Right ventricle myocardium inferior (tissue), 1 donor: ENCODE data around the gene BST2. TPM values are rescaled to one million over a fixed set of nuclear protein-coding genes. Genes with fewer than 3 reads are reported as not detected.
"Not testable (repeated sequence)": the region's sequence is repeated elsewhere in the genome, so short reads cannot be mapped to it uniquely, and the experiment has no call there.

ENCODE experiments used
- ATAC-seq: fragments of 200-7000 bp; cut with Tn5 transposase; one replicate; pipeline ENCODE4 v1.9.1; 2020; ENCODE audit warnings: mild to moderate bottlenecking, moderate library complexity
- DNase-seq: peaks from one replicate; pipeline ENCODE4 v3.0.0; 2021; ENCODE audit errors: missing footprints
- intact Hi-C: fragments of 100-400 bp; cut with DNase I; formaldehyde crosslinking; loops from one replicate; pipeline ENCODE4 v1.11.0; 2022
- total RNA-seq: library from RNA; stranded (reverse); fragmentation: NEBNext Ultra II Directional; extraction: Animal tissue kit (Norgen Biotek cat#: 25700); gene quantifications from one replicate; pipeline ENCODE4 v1.2.1, GENCODE V29; 2021
- donor health status: DM: no; HTN: yes; CAD: no; lungs with severe emphysema.

BST2 gene
- total RNA-seq, 1 donor from 2014 or later, result 54.5 TPM

- no peak for DNase-seq
- ATAC-seq, result no peak
- intact Hi-C loops, result loop anchor here (5.0 kb wide), 1 partner anchor 101 kb away; no protein-coding TSS in a partner anchor
These were observed 12.4 kb downstream of the BST2 start for GRCh38 chr19:17393002-17393401.

- intact Hi-C loops, result loop anchor here (5.0 kb wide), 1 partner anchor 99 kb away; no protein-coding TSS in a partner anchor
- ATAC-seq, result peak; percentile 35
- no peak for DNase-seq
These were observed 13.9 kb downstream of the BST2 start for GRCh38 chr19:17391371-17392151.

- peak; percentile 93 for ATAC-seq
- intact Hi-C loops, result loop anchor here (5.0 kb wide), 1 partner anchor 99 kb away; no protein-coding TSS in a partner anchor
- peak; percentile 94 for DNase-seq
These were observed 14.6 kb downstream of the BST2 start for GRCh38 chr19:17390665-17391370.

GRCh38 chr19:17389957-17390664 is 15.3 kb downstream of the BST2 start:
- intact Hi-C loops, result loop anchor here (5.0 kb wide), 1 partner anchor 98 kb away; no protein-coding TSS in a partner anchor
- ATAC-seq, result no peak
- no peak for DNase-seq

- intact Hi-C loops, result no loop called here
- DNase-seq (no peak), ATAC-seq (no peak)
These were observed 16.1 kb downstream of the BST2 start for GRCh38 chr19:17389288-17389687.

GRCh38 chr19:17385878-17386611 is 19.4 kb downstream of the BST2 start:
- intact Hi-C loops, result loop anchor here (1.0 kb wide), 1 partner anchor 40 kb away; no protein-coding TSS in a partner anchor
- no peak for ATAC-seq

GRCh38 chr19:17380426-17381138 is 24.8 kb downstream of the BST2 start:
- ATAC-seq (no peak), DNase-seq (no peak)
- intact Hi-C loops, result no loop called here

More at GRCh38 chr19:17385878-17386611, 19.4 kb downstream of the BST2 start:
- peak; percentile 80 for DNase-seq

- ATAC-seq (no peak), DNase-seq (no peak)
- intact Hi-C loops, result no loop called here
These were observed 26.2 kb downstream of the BST2 start for GRCh38 chr19:17379221-17379631.

- DNase-seq, result no peak
- ATAC-seq, result no peak
- intact Hi-C loops, result no loop called here
These were observed 27.2 kb downstream of the BST2 start for GRCh38 chr19:17378271-17378670.

- DNase-seq (peak; percentile 67), ATAC-seq (no peak)
- intact Hi-C loops, result no loop called here
These were observed 28.4 kb downstream of the BST2 start, which contains the start of gene PLVAP for GRCh38 chr19:17376935-17377600. Gene PLVAP, minus strand, starts transcription at chr19:17377342. Its CDS starts 54 bp downstream, at chr19:17377288.

GRCh38 chr19:17370026-17370587 is 35.3 kb downstream of the BST2 start:
- ATAC-seq (peak; percentile 62), DNase-seq (no peak)
- intact Hi-C loops, result no loop called here

- DNase-seq (no peak), ATAC-seq (no peak)
- intact Hi-C loops, result no loop called here
These were observed 40.1 kb downstream of the BST2 start for GRCh38 chr19:17365361-17365760.

GRCh38 chr19:17363852-17364605 is 41.4 kb downstream of the BST2 start:
- intact Hi-C loops, DNase-seq, ATAC-seq: not testable (repeated sequence)

GRCh38 chr19:17359905-17360800 is 45.3 kb downstream of the BST2 start:
- ATAC-seq (no peak), DNase-seq (no peak)
- intact Hi-C loops, result no loop called here

- ATAC-seq, result no peak
- intact Hi-C loops, result no loop called here
- DNase-seq, result no peak
These were observed 47.0 kb downstream of the BST2 start for GRCh38 chr19:17358395-17358794.
